ENCODE results near the gene VCAN. TPM values are rescaled to one million over a fixed set of nuclear protein-coding genes. Genes with fewer than 3 reads are reported as not detected.
"Not testable (repeated sequence)": the region's sequence is repeated elsewhere in the genome, so short reads cannot be mapped to it uniquely, and the experiment has no call there.

Gene VCAN
- total RNA-seq, 4 donors from 2014 or later: 10.5 to 40.4 (median 16.6) TPM

- peak in 1 of 3 donors; percentile 65 for DNase-seq
- no peak overlapping the region for H3K27ac ChIP-seq
- H3K4me3 ChIP-seq: no peak overlapping the region
- no peaks in the 10 kb centered on the region for H3K36me3 ChIP-seq
- no peaks in the 10 kb centered on the region for H3K9me3 ChIP-seq
- H3K27me3 ChIP-seq: no peaks in the 10 kb centered on the region
- no peaks in the 10 kb centered on the region for H3K4me1 ChIP-seq
- TF ChIP-seq CTCF (IDR thresholded peaks at IDR 0.05) (peak in 5 of 6 experiments; percentile 15 to 72 (median 66)), POLR2A (IDR thresholded peaks at IDR 0.05) (no peak)
Measured at GRCh38 chr5:83430130-83431010, 41.2 kb upstream of the VCAN start.

- DNase-seq: no peak
- H3K9me3 ChIP-seq: peaks cover 0 to 5% (median 0%) of the 10 kb centered on the region in 4 donors
- H3K27ac ChIP-seq: no peak overlapping the region
- no peak for TF ChIP-seq CTCF (IDR thresholded peaks at IDR 0.05)
- no peak for TF ChIP-seq POLR2A (IDR thresholded peaks at IDR 0.05)
- no peaks in the 10 kb centered on the region for H3K27me3 ChIP-seq
- no peak overlapping the region for H3K4me3 ChIP-seq
- no peaks in the 10 kb centered on the region for H3K4me1 ChIP-seq
- H3K36me3 ChIP-seq: no peaks in the 10 kb centered on the region
Measured at GRCh38 chr5:83433891-83434290, 37.7 kb upstream of the VCAN start.

- Histone ChIP-seq H3K36me3 (no peaks in the 10 kb centered on the region), H3K27me3 (no peaks in the 10 kb centered on the region), H3K4me3 (no peak overlapping the region), H3K4me1 (no peaks in the 10 kb centered on the region), H3K27ac (no peak overlapping the region), H3K9me3 (peaks cover 0 to 5% (median 0%) of the 10 kb centered on the region in 4 donors)
- TF ChIP-seq POLR2A (IDR thresholded peaks at IDR 0.05): no peak
- no peak for DNase-seq
Measured at GRCh38 chr5:83434946-83435345, 36.6 kb upstream of the VCAN start.

- no peaks in the 10 kb centered on the region for H3K36me3 ChIP-seq
- no peak for DNase-seq
- H3K27ac ChIP-seq: no peak overlapping the region
- TF ChIP-seq POLR2A (IDR thresholded peaks at IDR 0.05): no peak
- no peak for TF ChIP-seq CTCF (IDR thresholded peaks at IDR 0.05)
- H3K27me3 ChIP-seq: no peaks in the 10 kb centered on the region
- H3K4me1 ChIP-seq: no peaks in the 10 kb centered on the region
- no peak overlapping the region for H3K4me3 ChIP-seq
- peaks cover 0 to 5% (median 0%) of the 10 kb centered on the region in 4 donors for H3K9me3 ChIP-seq
Measured at GRCh38 chr5:83436276-83436675, 35.3 kb upstream of the VCAN start.

- not testable (repeated sequence) for H3K27me3 ChIP-seq, DNase-seq, H3K4me1 ChIP-seq, H3K36me3 ChIP-seq, H3K4me3 ChIP-seq, H3K9me3 ChIP-seq, H3K27ac ChIP-seq
Measured at GRCh38 chr5:83437697-83438096, 33.8 kb upstream of the VCAN start.

GRCh38 chr5:83440826-83441225, 30.7 kb upstream of the VCAN start:
- TF ChIP-seq CTCF (IDR thresholded peaks at IDR 0.05) (no peak), POLR2A (IDR thresholded peaks at IDR 0.05) (no peak)

More at GRCh38 chr5:83440826-83441225, 30.7 kb upstream of the VCAN start:
- H3K27ac ChIP-seq: no peak overlapping the region
- DNase-seq: no peak
- H3K4me3 ChIP-seq: no peak overlapping the region
- H3K9me3 ChIP-seq: peaks cover 0 to 5% (median 0%) of the 10 kb centered on the region in 4 donors
- H3K27me3 ChIP-seq: no peaks in the 10 kb centered on the region
- H3K4me1 ChIP-seq: no peaks in the 10 kb centered on the region
- H3K36me3 ChIP-seq: no peaks in the 10 kb centered on the region

Data from Peyer's patch (tissue), 4 donors.